H1 (cell line): Measurements from ENCODE around the gene FCRL2. TPM values are rescaled to one million over a fixed set of nuclear protein-coding genes. Genes with fewer than 3 reads are reported as not detected.

ENCODE experiments used
- CTCF ChIA-PET: fragments of 300-600 bp; sonication (Branson Sonifier 250); formaldehyde crosslinking; loops from one replicate; lab custom pipeline; 2021; ENCODE audit not compliant: partially characterized antibody; lab: Charles Lee
- POLR2A ChIA-PET: fragments of 300-600 bp; sonication (Branson Sonifier 250); formaldehyde crosslinking; loops from one replicate; lab custom pipeline; 2021; ENCODE audit warnings: inconsistent platforms; ENCODE audit not compliant: partially characterized antibody; lab: Charles Lee
- DNase-seq, 2 experiments: peaks; one replicate each; pipeline versions ENCODE4 v3.0.0 to v3.0.0-alpha.2; 2010 to 2022; ENCODE audit warnings: low spot score in 2 of 2, low read depth in 1 of 2, mixed read lengths in 1 of 2
- FAIRE-seq: peaks from 2 replicates; lab custom pipeline; 2011; peaks lifted over from hg19 to GRCh38; lab: Jason Lieb, UNC
- H2AFZ ChIP-seq: 2 replicates; pipeline ENCODE4 v1.8.1; 2012; ENCODE audit warnings: low read length, inconsistent platforms
- H2AK5ac ChIP-seq: 2 replicates; pipeline ENCODE4 v1.6.1; 2013; ENCODE audit warnings: low read depth, low read length
- H2BK120ac ChIP-seq: replicated peaks from 2 replicates; pipeline ENCODE3; 2013; ENCODE audit warnings: low read depth, low read length, inconsistent platforms
- H2BK12ac ChIP-seq: 2 replicates; pipeline ENCODE4 v1.6.1; 2013; ENCODE audit warnings: low read depth, low read length
- H2BK15ac ChIP-seq: 2 replicates; pipeline ENCODE4 v1.6.1; 2013; ENCODE audit warnings: low read length
- H2BK20ac ChIP-seq: 2 replicates; pipeline ENCODE4 v1.6.1; 2013; ENCODE audit warnings: low read length
- H2BK5ac ChIP-seq: 2 replicates; pipeline ENCODE4 v1.6.1; 2013; ENCODE audit warnings: low read depth, low read length
- H3K14ac ChIP-seq: 2 replicates; pipeline ENCODE4 v1.6.1; 2013; ENCODE audit warnings: inconsistent platforms; ENCODE audit not compliant: insufficient read length
- H3K18ac ChIP-seq: 2 replicates; pipeline ENCODE4 v1.6.1; 2013; ENCODE audit warnings: low read length; ENCODE audit errors: extremely low read depth
- H3K23ac ChIP-seq: 2 replicates; pipeline ENCODE4 v1.6.1; 2013; ENCODE audit warnings: inconsistent platforms; ENCODE audit not compliant: insufficient read length
- H3K23me2 ChIP-seq: 2 replicates; pipeline ENCODE4 v1.6.1; 2013; ENCODE audit warnings: low read depth, low read length
- H3K27ac ChIP-seq: 2 replicates; pipeline ENCODE4 v1.6.1; 2011; ENCODE audit warnings: low read depth, low read length, inconsistent platforms
- H3K27me3 ChIP-seq, 4 experiments: replicated peaks in 1 of 4; 1 replicate in 1 of 4; 2 replicates in 3 of 4; pipeline versions ENCODE4 v1.6.1 to v1.8.1; 2011 to 2013; ENCODE audit warnings: low read length in 3 of 4, mild to moderate bottlenecking in 3 of 4, inconsistent platforms in 2 of 4, mixed read lengths in 2 of 4, moderate library complexity in 1 of 4; ENCODE audit not compliant: control insufficient read depth in 3 of 4, insufficient read depth in 3 of 4; ENCODE audit errors: extremely low read depth in 1 of 4
- H3K36me3 ChIP-seq, 4 experiments: 2 replicates each; pipeline versions ENCODE4 v1.6.1 to v1.8.1; 2011 to 2013; ENCODE audit warnings: mild to moderate bottlenecking in 4 of 4, low read length in 3 of 4, moderate library complexity in 2 of 4, control low read depth in 1 of 4, inconsistent platforms in 1 of 4; ENCODE audit not compliant: insufficient read depth in 4 of 4, control insufficient read depth in 2 of 4
- H3K4ac ChIP-seq: replicated peaks from 2 replicates; pipeline ENCODE3; 2013; ENCODE audit warnings: low read length, low read depth, mixed read lengths, inconsistent platforms; ENCODE audit not compliant: insufficient read length
- H3K4me1 ChIP-seq, 4 experiments: replicated peaks in 1 of 4; 1 replicate in 1 of 4; 2 replicates in 3 of 4; pipeline versions ENCODE4 v1.6.1 to v1.8.1; 2011 to 2013; ENCODE audit warnings: low read length in 3 of 4, inconsistent platforms in 2 of 4, mixed read lengths in 1 of 4; ENCODE audit not compliant: insufficient read depth in 4 of 4, control insufficient read depth in 3 of 4
- H3K4me2 ChIP-seq, 2 experiments: 2 replicates each; pipeline versions ENCODE4 v1.6.1 to v1.8.1; 2011 to 2013; ENCODE audit warnings: low read depth in 2 of 2, low read length in 2 of 2, control low read depth in 1 of 2, inconsistent platforms in 1 of 2, mild to moderate bottlenecking in 1 of 2; ENCODE audit not compliant: insufficient read depth in 1 of 2
- H3K4me3 ChIP-seq, 4 experiments: fragments of 200-600, 300-600 bp in 1 of 4; sonication (generic), shearing (Covaris generic), sonication (Bioruptor Twin) in 1 of 4; 2 replicates each; pipeline versions ENCODE4 v1.5.1 to v1.8.1; 2011 to 2016; ENCODE audit warnings: low read length in 4 of 4, low read depth in 3 of 4, control low read depth in 2 of 4, inconsistent platforms in 2 of 4, mild to moderate bottlenecking in 2 of 4, mixed read lengths in 1 of 4, moderate library complexity in 1 of 4; ENCODE audit not compliant: insufficient read depth in 2 of 4; ENCODE audit errors: extremely low read depth in 1 of 4
- H3K56ac ChIP-seq: replicated peaks from 2 replicates; pipeline ENCODE3; 2013; ENCODE audit warnings: low read depth, mild to moderate bottlenecking, mixed read lengths, low read length, inconsistent platforms; ENCODE audit not compliant: insufficient read length
- H3K79me1 ChIP-seq: 2 replicates; pipeline ENCODE4 v1.6.1; 2013; ENCODE audit warnings: low read depth, low read length, control low read depth
- H3K79me2 ChIP-seq, 2 experiments: 2 replicates each; pipeline versions ENCODE4 v1.6.1 to v1.8.1; 2012 to 2013; ENCODE audit warnings: low read length in 2 of 2, mild to moderate bottlenecking in 2 of 2, inconsistent platforms in 1 of 2; ENCODE audit not compliant: insufficient read depth in 2 of 2, control insufficient read depth in 1 of 2
- H3K9ac ChIP-seq, 4 experiments: replicated peaks in 1 of 4; 1 replicate in 1 of 4; 2 replicates in 3 of 4; pipeline versions ENCODE4 v1.6.1 to v1.8.1; 2011 to 2013; ENCODE audit warnings: low read depth in 3 of 4, low read length in 3 of 4, control low read depth in 2 of 4, mild to moderate bottlenecking in 2 of 4, moderate library complexity in 2 of 4, inconsistent platforms in 1 of 4; ENCODE audit errors: extremely low read depth in 1 of 4
- H3K9me3 ChIP-seq, 2 experiments: 2 replicates each; pipeline versions ENCODE4 v1.6.1 to v1.8.1; 2012 to 2013; ENCODE audit warnings: mild to moderate bottlenecking in 2 of 2, moderate library complexity in 2 of 2, control low read depth in 1 of 2, inconsistent platforms in 1 of 2, low read depth in 1 of 2, low read length in 1 of 2, mixed read lengths in 1 of 2; ENCODE audit not compliant: insufficient read depth in 2 of 2
- H4K20me1 ChIP-seq, 2 experiments: replicated peaks in 1 of 2; 2 replicates each; pipeline versions ENCODE3 to v1.8.1; 2011 to 2013; ENCODE audit warnings: inconsistent platforms in 2 of 2, low read length in 2 of 2, mild to moderate bottlenecking in 1 of 2; ENCODE audit not compliant: insufficient read depth in 2 of 2, control insufficient read depth in 1 of 2
- H4K5ac ChIP-seq: 2 replicates; pipeline ENCODE4 v1.6.1; 2013; ENCODE audit warnings: low read length, low read depth, mixed read lengths, inconsistent platforms; ENCODE audit not compliant: insufficient read length
- H4K8ac ChIP-seq: 2 replicates; pipeline ENCODE4 v1.8.0; 2013; ENCODE audit warnings: mild to moderate bottlenecking, moderate library complexity, low read length, inconsistent platforms; ENCODE audit not compliant: insufficient read depth; ENCODE audit errors: extremely low read depth
- H4K91ac ChIP-seq: replicated peaks from 2 replicates; pipeline ENCODE3; 2013; ENCODE audit warnings: low read length, mixed read lengths, inconsistent platforms; ENCODE audit not compliant: insufficient read length
- CTCF ChIP-seq, 3 experiments: IDR thresholded peaks; 1 replicate in 2 of 3; 2 replicates in 1 of 3; pipeline versions ENCODE4 v1.5.1 to v1.6.1; 2011; ENCODE audit warnings: low read length in 3 of 3, mild to moderate bottlenecking in 3 of 3, inconsistent platforms in 2 of 3, low read depth in 1 of 3, moderate library complexity in 1 of 3; ENCODE audit not compliant: insufficient read depth in 1 of 3; ENCODE audit errors: control extremely low read depth in 1 of 3
- RAD21 ChIP-seq, 2 experiments: IDR thresholded peaks in 1 of 2; conservative IDR thresholded peaks in 1 of 2; 2 replicates each; pipeline ENCODE4 v1.6.1; 2011; ENCODE audit warnings: low read depth in 2 of 2, low read length in 2 of 2, improper control_type of control experiment in 1 of 2, inconsistent platforms in 1 of 2, mild to moderate bottlenecking in 1 of 2, moderate library complexity in 1 of 2
- RFX5 ChIP-seq: IDR thresholded peaks from 2 replicates; pipeline ENCODE4 v1.6.1; 2011; ENCODE audit warnings: low read depth, low read length, improper control_type of control experiment, borderline replicate concordance
- TEAD4 ChIP-seq: IDR thresholded peaks from 2 replicates; pipeline ENCODE4 v1.6.1; 2012; ENCODE audit warnings: low read depth, low read length, inconsistent platforms, mixed read lengths
- whole genome bisulfite sequencing, 2 experiments: shearing (Covaris generic) in 1 of 2; methylation state at CpG; one replicate each; pipeline versions ENCODE4 v1.1.6 to v1.1.7; 2013 to 2015; ENCODE audit warnings: low lambda C conversion rate in 2 of 2, mixed read lengths in 2 of 2, inconsistent platforms in 1 of 2, low coverage in 1 of 2, missing lambda C conversion rate in 1 of 2; ENCODE audit not compliant: insufficient replicate concordance in 2 of 2, insufficient coverage in 1 of 2, insufficient read length in 1 of 2; ENCODE audit errors: extremely low coverage in 1 of 2, missing lambda C conversion rate in 1 of 2; 5-methylcytosine and 5-hydroxymethylcytosine counted together
- polyA plus RNA-seq, 7 experiments: library from polyadenylated mRNA; depleted of rRNA in 3 of 7; stranded (reverse) in 5 of 7; unstranded in 2 of 7; fragments of >200 nt in 5 of 7; fragments of 200-250 nt in 2 of 7; gene quantifications; 1 replicate in 5 of 7; 2 replicates in 1 of 7; 4 replicates in 1 of 7; pipeline versions ENCODE4 v1.2.1 to v1.2.3, GENCODE V29; 2011 to 2013; ENCODE audit warnings: missing spikeins in 2 of 7, mixed read lengths in 2 of 7
- total RNA-seq: library from RNA; stranded (reverse); fragmentation: NEBNext Ultra II Directional; extraction: Animal tissue kit (Norgen Biotek cat#: 25700); gene quantifications from 2 replicates; pipeline ENCODE4 v1.2.1, GENCODE V29; 2021

FCRL2 gene
- total and polyA plus RNA-seq, 2 of the 8 experiments (the other 6 are each of a cell fraction or from before 2014, with no cell fraction given): not detected

- H3K9ac ChIP-seq: no peak overlapping the region
- no peaks in the 10 kb centered on the region for H3K23me2 ChIP-seq
- no peak overlapping the region for H3K4me3 ChIP-seq
- H2AFZ ChIP-seq: peak overlapping the region; percentile 66; the same call in 1 of the 2 replicates
- no peak overlapping the region for H4K91ac ChIP-seq
- DNase-seq (no peak), FAIRE-seq (no peak)
- no peak overlapping the region for H2BK15ac ChIP-seq
- H2AK5ac ChIP-seq: no peak overlapping the region
- no peak overlapping the region for H2BK20ac ChIP-seq
- no peak overlapping the region for H2BK5ac ChIP-seq
- no peaks in the 10 kb centered on the region for H3K79me2 ChIP-seq
- ChIA-PET CTCF (interaction anchor here (0.7 to 4.5 kb wide), 7 partner anchors 11 to 209 kb away, joined by 3 to 29 read pairs (median 4); no protein-coding TSS in a partner anchor), POLR2A (no interaction called here)
- H2BK12ac ChIP-seq: no peak overlapping the region
- no peaks in the 10 kb centered on the region for H4K20me1 ChIP-seq
- H3K4me1 ChIP-seq: no peaks in the 10 kb centered on the region
- no peaks in the 10 kb centered on the region for H3K9me3 ChIP-seq
- no peak overlapping the region for H4K5ac ChIP-seq
- no peak overlapping the region for H3K23ac ChIP-seq
- H3K56ac ChIP-seq: no peak overlapping the region
- H4K8ac ChIP-seq: no peak overlapping the region; the same call in 1 of the 2 replicates
- no peaks in the 10 kb centered on the region for H3K27me3 ChIP-seq
- no peak overlapping the region for H3K27ac ChIP-seq
- WGBS, 2 experiments: 79% methylated on average over 5 of the region's 5 CpGs; no CpG with 5 or more reads in 1 of the 2 experiments
- H3K4ac ChIP-seq: no peak overlapping the region
- no peak overlapping the region for H3K4me2 ChIP-seq
- H3K36me3 ChIP-seq: no peaks in the 10 kb centered on the region
- no peak overlapping the region for H3K18ac ChIP-seq
- H3K79me1 ChIP-seq: no peaks in the 10 kb centered on the region
- no peak overlapping the region for H2BK120ac ChIP-seq
- no peak overlapping the region for H3K14ac ChIP-seq
- TF ChIP-seq RFX5 (no peak), TEAD4 (0 out of 2 replicates have a peak, but pooled peaks have one; percentile 32), RAD21 (IDR thresholded peaks at IDR 0.05 in 1 of 2, conservative IDR thresholded peaks at IDR 0.05 in 1 of 2; ENCODE audit: low read depth in 2 of 2, low read length in 2 of 2) (peak; percentile 19 to 41; a peak in 2 of 4 replicates), CTCF (IDR thresholded peaks at IDR 0.05; ENCODE audit: control extremely low read depth in 1 of 3, insufficient read depth in 1 of 3, low read depth in 1 of 3, low read length in 3 of 3) (peak; percentile 10 to 39 (median 17); a peak in 2 of 4 replicates)
Observed at GRCh38 chr1:157739229-157739901, 37.6 kb downstream of the FCRL2 start.
